AG04449 (cell line): ENCODE data around the gene KDM6B.
"Not testable (repeated sequence)": the region's sequence is repeated elsewhere in the genome, so short reads cannot be mapped to it uniquely, and the experiment has no call there.

Experiments
- CTCF ChIA-PET: fragments of 350-600 bp; formaldehyde crosslinking; extraction: SDS; loops from one replicate; lab custom pipeline; 2021; ENCODE audit warnings: antibody characterized with exemption; lab: Yijun Ruan, JAX
- POLR2A ChIA-PET: fragments of 400-600, 350-600 bp; formaldehyde crosslinking; extraction: SDS; loops from one replicate; lab custom pipeline; 2020; ENCODE audit warnings: antibody characterized with exemption, inconsistent platforms; lab: Yijun Ruan, JAX
- DNase-seq: peaks from one replicate; pipeline ENCODE4 v3.0.0-alpha.2; 2010; ENCODE audit warnings: low read depth, low spot score
- H3K4me3 ChIP-seq: 2 replicates; pipeline ENCODE4 v1.5.1; 2011; ENCODE audit warnings: low read depth, mild to moderate bottlenecking, control low read depth, low read length
- CTCF ChIP-seq: IDR thresholded peaks from one replicate; pipeline ENCODE4 v1.5.1; 2011; ENCODE audit warnings: mild to moderate bottlenecking, moderate library complexity, low read length, control low read depth, inconsistent platforms; ENCODE audit not compliant: insufficient read depth; ENCODE audit errors: missing control alignments

KDM6B gene

GRCh38 chr17:7857713-7858521, 23.9 kb downstream of the KDM6B start, which contains the start of gene CYB5D1:
Gene CYB5D1, plus strand, starts transcription at chr17:7858003. Its CDS starts 132 bp downstream, at chr17:7858135.
- H3K4me3 ChIP-seq: peak within 1 kb of the TSS; percentile 80
- TF ChIP-seq CTCF: no peak
- POLR2A ChIA-PET: interaction anchor here (0.5 to 2.6 kb wide), 12 partner anchors 11 to 155 kb away, joined by 3 to 48 read pairs (median 4); partner anchors contain the start of genes CHD3, KDM6B and RNF227

GRCh38 chr17:7858522-7858810, 24.4 kb downstream of the KDM6B start:
- peak; percentile 61 for TF ChIP-seq CTCF
- CTCF ChIA-PET: interaction anchor here (0.6 to 9.5 kb wide), 13 partner anchors 9 to 200 kb away, joined by 3 to 233 read pairs (median 4); partner anchors contain the start of gene RNF227

More at GRCh38 chr17:7857713-7858521, 23.9 kb downstream of the KDM6B start, which contains the start of gene CYB5D1:
- DNase-seq: no peak
- CTCF ChIA-PET: interaction anchor here (0.7 to 8.3 kb wide), 22 partner anchors 9 to 204 kb away, joined by 3 to 77 read pairs (median 5); no protein-coding TSS in a partner anchor

GRCh38 chr17:7859028-7859427, 25.0 kb downstream of the KDM6B start:
- no peak for TF ChIP-seq CTCF
- no peak for DNase-seq
- POLR2A ChIA-PET: interaction anchor here (1.6 kb wide), 1 partner anchor 14 kb away, joined by 3 read pairs; no protein-coding TSS in a partner anchor
- CTCF ChIA-PET: interaction anchor here (0.6 to 9.5 kb wide), 16 partner anchors 8 to 199 kb away, joined by 3 to 233 read pairs (median 4); partner anchors contain the start of genes KDM6B and RNF227
- peak overlapping the region; percentile 80 for H3K4me3 ChIP-seq

More at GRCh38 chr17:7858522-7858810, 24.4 kb downstream of the KDM6B start:
- POLR2A ChIA-PET: interaction anchor here (1.6 kb wide), 1 partner anchor 14 kb away, joined by 3 read pairs; no protein-coding TSS in a partner anchor
- H3K4me3 ChIP-seq: peak overlapping the region; percentile 80
- DNase-seq: no peak

GRCh38 chr17:7862692-7863437, 28.8 kb downstream of the KDM6B start:
- H3K4me3 ChIP-seq: no peak overlapping the region
- no peak for DNase-seq
- ChIA-PET POLR2A (no interaction called here), CTCF (interaction anchor here (0.6 to 9.5 kb wide), 38 partner anchors 8 to 199 kb away, joined by 3 to 233 read pairs (median 4); partner anchors contain the start of genes CHD3, CNTROB, KDM6B and RNF227)
- TF ChIP-seq CTCF: peak; percentile 59

- POLR2A ChIA-PET, H3K4me3 ChIP-seq, DNase-seq: not testable (repeated sequence)
- CTCF ChIA-PET: interaction anchor here (0.5 to 9.5 kb wide), 17 partner anchors 12 to 194 kb away, joined by 3 to 233 read pairs (median 9); partner anchors contain the start of gene KDM6B
Observed at GRCh38 chr17:7864384-7864783, 30.4 kb downstream of the KDM6B start.

- CTCF ChIA-PET: interaction anchor here (0.9 to 9.5 kb wide), 9 partner anchors 20 to 193 kb away, joined by 3 to 233 read pairs (median 8); no protein-coding TSS in a partner anchor
- no peak overlapping the region for H3K4me3 ChIP-seq
- POLR2A ChIA-PET: no interaction called here
- no peak for TF ChIP-seq CTCF
- DNase-seq: no peak
Observed at GRCh38 chr17:7864995-7865650, 31.1 kb downstream of the KDM6B start.
